ENCODE measurements around the gene UBE2N. TPM values are rescaled to one million over a fixed set of nuclear protein-coding genes. Genes with fewer than 3 reads are reported as not detected.

The UBE2N gene
- total and polyA plus RNA-seq, 10 of the 15 experiments (the other 5 are each of a cell fraction or from before 2014, with no cell fraction given) = 243 to 945 (median 443) TPM

DNA sequence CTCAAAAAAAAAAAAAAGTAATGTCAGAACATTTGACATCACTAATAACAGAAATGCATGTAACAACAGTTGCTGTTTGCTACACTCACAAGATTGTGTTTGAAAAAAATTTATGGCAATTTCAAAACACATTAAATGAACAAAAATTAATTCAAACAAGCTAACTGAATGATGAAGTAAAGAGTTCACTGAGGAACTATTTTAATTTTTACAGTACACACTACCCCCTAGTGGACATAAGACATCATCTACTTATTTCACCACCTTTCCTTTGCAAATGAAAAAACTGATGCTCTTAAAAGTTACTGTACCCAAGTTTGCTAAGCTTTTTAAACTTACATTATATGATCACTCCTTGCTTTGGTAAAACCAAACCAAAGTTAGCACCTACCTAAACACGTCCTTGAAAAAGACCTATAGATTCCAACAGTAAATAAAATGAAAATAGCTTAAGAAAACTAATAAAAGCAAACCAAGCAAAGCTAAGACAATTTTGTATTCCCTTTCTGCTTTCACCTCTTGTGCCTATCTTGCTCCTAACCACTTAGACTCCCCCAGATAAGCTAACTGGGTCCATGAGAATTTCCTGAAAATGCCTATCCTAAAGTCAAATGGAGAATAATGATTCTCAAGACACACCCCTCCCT, 22.2 kb downstream of the UBE2N start (continued):
- TF ChIP-seq, protein P1, sequence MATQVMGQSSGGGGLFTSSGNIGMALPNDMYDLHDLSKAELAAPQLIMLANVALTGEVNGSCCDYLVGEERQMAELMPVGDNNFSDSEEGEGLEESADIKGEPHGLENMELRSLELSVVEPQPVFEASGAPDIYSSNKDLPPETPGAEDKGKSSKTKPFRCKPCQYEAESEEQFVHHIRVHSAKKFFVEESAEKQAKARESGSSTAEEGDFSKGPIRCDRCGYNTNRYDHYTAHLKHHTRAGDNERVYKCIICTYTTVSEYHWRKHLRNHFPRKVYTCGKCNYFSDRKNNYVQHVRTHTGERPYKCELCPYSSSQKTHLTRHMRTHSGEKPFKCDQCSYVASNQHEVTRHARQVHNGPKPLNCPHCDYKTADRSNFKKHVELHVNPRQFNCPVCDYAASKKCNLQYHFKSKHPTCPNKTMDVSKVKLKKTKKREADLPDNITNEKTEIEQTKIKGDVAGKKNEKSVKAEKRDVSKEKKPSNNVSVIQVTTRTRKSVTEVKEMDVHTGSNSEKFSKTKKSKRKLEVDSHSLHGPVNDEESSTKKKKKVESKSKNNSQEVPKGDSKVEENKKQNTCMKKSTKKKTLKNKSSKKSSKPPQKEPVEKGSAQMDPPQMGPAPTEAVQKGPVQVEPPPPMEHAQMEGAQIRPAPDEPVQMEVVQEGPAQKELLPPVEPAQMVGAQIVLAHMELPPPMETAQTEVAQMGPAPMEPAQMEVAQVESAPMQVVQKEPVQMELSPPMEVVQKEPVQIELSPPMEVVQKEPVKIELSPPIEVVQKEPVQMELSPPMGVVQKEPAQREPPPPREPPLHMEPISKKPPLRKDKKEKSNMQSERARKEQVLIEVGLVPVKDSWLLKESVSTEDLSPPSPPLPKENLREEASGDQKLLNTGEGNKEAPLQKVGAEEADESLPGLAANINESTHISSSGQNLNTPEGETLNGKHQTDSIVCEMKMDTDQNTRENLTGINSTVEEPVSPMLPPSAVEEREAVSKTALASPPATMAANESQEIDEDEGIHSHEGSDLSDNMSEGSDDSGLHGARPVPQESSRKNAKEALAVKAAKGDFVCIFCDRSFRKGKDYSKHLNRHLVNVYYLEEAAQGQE (IDR thresholded peaks at IDR 0.05; ENCODE audit: low read depth, low read length) = no peak
- no peak for TF ChIP-seq TBL1XR1 (IDR thresholded peaks at IDR 0.05; ENCODE audit: low read depth, low read length)
- TF ChIP-seq ESRRA (IDR thresholded peaks at IDR 0.05; ENCODE audit: low read length) = no peak
- TF ChIP-seq, protein P2, sequence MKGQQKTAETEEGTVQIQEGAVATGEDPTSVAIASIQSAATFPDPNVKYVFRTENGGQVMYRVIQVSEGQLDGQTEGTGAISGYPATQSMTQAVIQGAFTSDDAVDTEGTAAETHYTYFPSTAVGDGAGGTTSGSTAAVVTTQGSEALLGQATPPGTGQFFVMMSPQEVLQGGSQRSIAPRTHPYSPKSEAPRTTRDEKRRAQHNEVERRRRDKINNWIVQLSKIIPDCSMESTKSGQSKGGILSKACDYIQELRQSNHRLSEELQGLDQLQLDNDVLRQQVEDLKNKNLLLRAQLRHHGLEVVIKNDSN (IDR thresholded peaks at IDR 0.05; ENCODE audit: borderline replicate concordance, extremely low read length, insufficient read depth, low read depth, low read length) = no peak
- no peak for TF ChIP-seq NFYA (IDR thresholded peaks at IDR 0.05; ENCODE audit: borderline replicate concordance, low read depth, low read length)
- no peak for TF ChIP-seq MTA3 (IDR thresholded peaks at IDR 0.05; ENCODE audit: borderline replicate concordance, low read length)
- 0 out of 2 replicates have a peak, but pooled peaks have one; percentile 18 for TF ChIP-seq MEF2A (IDR thresholded peaks at IDR 0.05; ENCODE audit: insufficient read depth, low read depth, low read length)
- TF ChIP-seq, protein P3, sequence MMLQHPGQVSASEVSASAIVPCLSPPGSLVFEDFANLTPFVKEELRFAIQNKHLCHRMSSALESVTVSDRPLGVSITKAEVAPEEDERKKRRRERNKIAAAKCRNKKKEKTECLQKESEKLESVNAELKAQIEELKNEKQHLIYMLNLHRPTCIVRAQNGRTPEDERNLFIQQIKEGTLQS (IDR thresholded peaks at IDR 0.05; ENCODE audit: borderline replicate concordance, extremely low read depth, low read depth, low read length) = no peak
- TF ChIP-seq SREBF2 (IDR thresholded peaks at IDR 0.05; ENCODE audit: low read length) = no peak
- 0 out of 2 replicates have a peak, but pooled peaks have one; percentile 12 for TF ChIP-seq ATF7 (IDR thresholded peaks at IDR 0.05; ENCODE audit: low read depth)
- no peak for TF ChIP-seq NR2C1 (IDR thresholded peaks at IDR 0.05)
- TF ChIP-seq SMARCA5 (IDR thresholded peaks at IDR 0.05) = 0 out of 2 replicates have a peak, but pooled peaks have one; percentile 27
- TF ChIP-seq ZSCAN29 (IDR thresholded peaks at IDR 0.05) = no peak
- TF ChIP-seq, protein P4, sequence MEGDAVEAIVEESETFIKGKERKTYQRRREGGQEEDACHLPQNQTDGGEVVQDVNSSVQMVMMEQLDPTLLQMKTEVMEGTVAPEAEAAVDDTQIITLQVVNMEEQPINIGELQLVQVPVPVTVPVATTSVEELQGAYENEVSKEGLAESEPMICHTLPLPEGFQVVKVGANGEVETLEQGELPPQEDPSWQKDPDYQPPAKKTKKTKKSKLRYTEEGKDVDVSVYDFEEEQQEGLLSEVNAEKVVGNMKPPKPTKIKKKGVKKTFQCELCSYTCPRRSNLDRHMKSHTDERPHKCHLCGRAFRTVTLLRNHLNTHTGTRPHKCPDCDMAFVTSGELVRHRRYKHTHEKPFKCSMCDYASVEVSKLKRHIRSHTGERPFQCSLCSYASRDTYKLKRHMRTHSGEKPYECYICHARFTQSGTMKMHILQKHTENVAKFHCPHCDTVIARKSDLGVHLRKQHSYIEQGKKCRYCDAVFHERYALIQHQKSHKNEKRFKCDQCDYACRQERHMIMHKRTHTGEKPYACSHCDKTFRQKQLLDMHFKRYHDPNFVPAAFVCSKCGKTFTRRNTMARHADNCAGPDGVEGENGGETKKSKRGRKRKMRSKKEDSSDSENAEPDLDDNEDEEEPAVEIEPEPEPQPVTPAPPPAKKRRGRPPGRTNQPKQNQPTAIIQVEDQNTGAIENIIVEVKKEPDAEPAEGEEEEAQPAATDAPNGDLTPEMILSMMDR (IDR thresholded peaks at IDR 0.05 in 2 of 3, conservative IDR thresholded peaks at IDR 0.05 in 1 of 3; ENCODE audit: control insufficient read depth in 2 of 3, extremely low read depth in 1 of 3, insufficient read depth in 1 of 3, low read depth in 3 of 3, low read length in 3 of 3) = peak; percentile 48 to 58 (median 54); a peak in 5 of 6 replicates
- TF ChIP-seq POLR2AphosphoS2 (IDR thresholded peaks at IDR 0.05; ENCODE audit: low read depth, low read length) = no peak
- no peak for TF ChIP-seq CHD2 (IDR thresholded peaks at IDR 0.05; ENCODE audit: borderline replicate concordance, low read depth, low read length)
- TF ChIP-seq, protein P5, sequence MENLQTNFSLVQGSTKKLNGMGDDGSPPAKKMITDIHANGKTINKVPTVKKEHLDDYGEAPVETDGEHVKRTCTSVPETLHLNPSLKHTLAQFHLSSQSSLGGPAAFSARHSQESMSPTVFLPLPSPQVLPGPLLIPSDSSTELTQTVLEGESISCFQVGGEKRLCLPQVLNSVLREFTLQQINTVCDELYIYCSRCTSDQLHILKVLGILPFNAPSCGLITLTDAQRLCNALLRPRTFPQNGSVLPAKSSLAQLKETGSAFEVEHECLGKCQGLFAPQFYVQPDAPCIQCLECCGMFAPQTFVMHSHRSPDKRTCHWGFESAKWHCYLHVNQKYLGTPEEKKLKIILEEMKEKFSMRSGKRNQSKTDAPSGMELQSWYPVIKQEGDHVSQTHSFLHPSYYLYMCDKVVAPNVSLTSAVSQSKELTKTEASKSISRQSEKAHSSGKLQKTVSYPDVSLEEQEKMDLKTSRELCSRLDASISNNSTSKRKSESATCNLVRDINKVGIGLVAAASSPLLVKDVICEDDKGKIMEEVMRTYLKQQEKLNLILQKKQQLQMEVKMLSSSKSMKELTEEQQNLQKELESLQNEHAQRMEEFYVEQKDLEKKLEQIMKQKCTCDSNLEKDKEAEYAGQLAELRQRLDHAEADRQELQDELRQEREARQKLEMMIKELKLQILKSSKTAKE (IDR thresholded peaks at IDR 0.05; ENCODE audit: low read depth, poor library complexity, severe bottlenecking) = no peak
- 0 out of 2 replicates have a peak, but pooled peaks have one; percentile 20 for TF ChIP-seq ZNF24 (IDR thresholded peaks at IDR 0.05)
- TF ChIP-seq, protein P6, sequence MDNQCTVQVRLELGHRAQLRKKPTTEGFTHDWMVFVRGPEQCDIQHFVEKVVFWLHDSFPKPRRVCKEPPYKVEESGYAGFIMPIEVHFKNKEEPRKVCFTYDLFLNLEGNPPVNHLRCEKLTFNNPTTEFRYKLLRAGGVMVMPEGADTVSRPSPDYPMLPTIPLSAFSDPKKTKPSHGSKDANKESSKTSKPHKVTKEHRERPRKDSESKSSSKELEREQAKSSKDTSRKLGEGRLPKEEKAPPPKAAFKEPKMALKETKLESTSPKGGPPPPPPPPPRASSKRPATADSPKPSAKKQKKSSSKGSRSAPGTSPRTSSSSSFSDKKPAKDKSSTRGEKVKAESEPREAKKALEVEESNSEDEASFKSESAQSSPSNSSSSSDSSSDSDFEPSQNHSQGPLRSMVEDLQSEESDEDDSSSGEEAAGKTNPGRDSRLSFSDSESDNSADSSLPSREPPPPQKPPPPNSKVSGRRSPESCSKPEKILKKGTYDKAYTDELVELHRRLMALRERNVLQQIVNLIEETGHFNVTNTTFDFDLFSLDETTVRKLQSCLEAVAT (IDR thresholded peaks at IDR 0.05) = 0 out of 2 replicates have a peak, but pooled peaks have one; percentile 71
